GM13977 (cell line): ENCODE results near the gene TPH1.

ENCODE experiments used
- DNase-seq: peaks from one replicate; pipeline ENCODE4 v3.0.0; 2012; ENCODE audit warnings: low spot score
- CTCF ChIP-seq: IDR thresholded peaks from 2 replicates; pipeline ENCODE4 v1.5.1; 2012; ENCODE audit warnings: mild to moderate bottlenecking, control low read depth; ENCODE audit not compliant: insufficient read depth; ENCODE audit errors: extremely low read depth, missing control alignments
- in situ Hi-C: fragments of 300-500 bp; cut with MboI; formaldehyde crosslinking; loops from one replicate; pipeline ENCODE4 v1.12.0; 2022; ENCODE audit warnings: low sequenced_read_pairs, low pct_unique_long_range_greater_than_20kb, mixed read lengths, inconsistent platforms; ENCODE audit not compliant: unreplicated experiment

Gene TPH1

GRCh38 chr11:18064450-18065054, 18.5 kb upstream of the TPH1 start:
- no peak for TF ChIP-seq CTCF
- in situ Hi-C loops: no loop called here
- no peak for DNase-seq

GRCh38 chr11:18063862-18064434, 17.9 kb upstream of the TPH1 start:
- in situ Hi-C loops: no loop called here
- DNase-seq: no peak
- TF ChIP-seq CTCF: no peak

- in situ Hi-C loops: no loop called here
- no peak for DNase-seq
These were observed 17.1 kb upstream of the TPH1 start for GRCh38 chr11:18063125-18063524.

GRCh38 chr11:18061351-18061750, 15.3 kb upstream of the TPH1 start:
- no peak for DNase-seq
- no peak for TF ChIP-seq CTCF
- in situ Hi-C loops: no loop called here

More at GRCh38 chr11:18063125-18063524, 17.1 kb upstream of the TPH1 start:
- TF ChIP-seq CTCF: no peak

GRCh38 chr11:18056561-18057181, 10.6 kb upstream of the TPH1 start:
- TF ChIP-seq CTCF: no peak
- in situ Hi-C loops: no loop called here
- no peak for DNase-seq

- no peak for DNase-seq
- no peak for TF ChIP-seq CTCF
- in situ Hi-C loops: no loop called here
These were observed 8.5 kb upstream of the TPH1 start for GRCh38 chr11:18054511-18055103.
